Fibroblast of pulmonary artery (primary cell): Measurements from ENCODE around the gene TRAPPC1.

Experiments used
- DNase-seq: peaks from one replicate; pipeline ENCODE4 v3.0.0-alpha.2; 2010; ENCODE audit warnings: low read depth
- H3K4me3 ChIP-seq: replicated peaks from 2 replicates; pipeline ENCODE4 v1.5.1; 2011; ENCODE audit warnings: low read depth, mild to moderate bottlenecking, control low read depth, low read length, moderate library complexity
- TF ChIP-seq, protein P1 (sequence below): IDR thresholded peaks from 2 replicates; pipeline ENCODE4 v1.5.1; 2011; ENCODE audit warnings: mild to moderate bottlenecking, control low read depth, low read length, inconsistent platforms; ENCODE audit errors: missing control alignments

The TRAPPC1 gene

DNA sequence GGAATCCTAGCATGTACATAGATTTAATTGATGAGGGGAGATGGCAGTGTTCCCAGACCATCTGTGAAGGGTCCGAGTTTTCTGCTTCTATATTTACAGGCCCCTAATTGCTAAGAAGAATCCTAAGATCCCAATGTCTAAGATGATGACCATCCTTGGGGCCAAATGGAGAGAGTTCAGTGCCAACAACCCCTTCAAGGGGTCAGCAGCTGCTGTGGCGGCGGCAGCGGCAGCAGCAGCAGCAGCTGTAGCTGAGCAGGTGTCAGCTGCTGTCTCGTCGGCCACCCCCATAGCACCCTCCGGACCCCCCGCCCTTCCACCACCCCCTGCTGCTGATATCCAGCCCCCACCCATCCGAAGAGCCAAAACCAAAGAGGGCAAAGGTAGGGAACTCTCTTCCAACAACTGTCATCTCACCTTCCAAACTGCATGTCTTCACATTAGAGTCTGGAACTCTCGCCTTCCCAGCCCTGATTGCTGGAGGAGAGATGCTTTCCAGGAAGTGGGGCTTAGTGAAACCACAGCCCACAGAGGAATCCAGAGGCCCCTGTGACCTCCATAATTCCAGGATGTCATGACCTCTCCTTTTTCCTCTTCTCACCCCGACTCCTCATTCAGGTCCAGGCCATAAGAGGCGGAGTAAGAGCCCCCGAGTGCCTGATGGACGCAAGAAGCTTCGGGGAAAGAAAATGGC, 38.4 kb downstream of the TRAPPC1 start:
- TF ChIP-seq, protein P1, sequence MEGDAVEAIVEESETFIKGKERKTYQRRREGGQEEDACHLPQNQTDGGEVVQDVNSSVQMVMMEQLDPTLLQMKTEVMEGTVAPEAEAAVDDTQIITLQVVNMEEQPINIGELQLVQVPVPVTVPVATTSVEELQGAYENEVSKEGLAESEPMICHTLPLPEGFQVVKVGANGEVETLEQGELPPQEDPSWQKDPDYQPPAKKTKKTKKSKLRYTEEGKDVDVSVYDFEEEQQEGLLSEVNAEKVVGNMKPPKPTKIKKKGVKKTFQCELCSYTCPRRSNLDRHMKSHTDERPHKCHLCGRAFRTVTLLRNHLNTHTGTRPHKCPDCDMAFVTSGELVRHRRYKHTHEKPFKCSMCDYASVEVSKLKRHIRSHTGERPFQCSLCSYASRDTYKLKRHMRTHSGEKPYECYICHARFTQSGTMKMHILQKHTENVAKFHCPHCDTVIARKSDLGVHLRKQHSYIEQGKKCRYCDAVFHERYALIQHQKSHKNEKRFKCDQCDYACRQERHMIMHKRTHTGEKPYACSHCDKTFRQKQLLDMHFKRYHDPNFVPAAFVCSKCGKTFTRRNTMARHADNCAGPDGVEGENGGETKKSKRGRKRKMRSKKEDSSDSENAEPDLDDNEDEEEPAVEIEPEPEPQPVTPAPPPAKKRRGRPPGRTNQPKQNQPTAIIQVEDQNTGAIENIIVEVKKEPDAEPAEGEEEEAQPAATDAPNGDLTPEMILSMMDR, result no peak
- DNase-seq, result no peak
- H3K4me3 ChIP-seq, result no peak overlapping the region

DNA sequence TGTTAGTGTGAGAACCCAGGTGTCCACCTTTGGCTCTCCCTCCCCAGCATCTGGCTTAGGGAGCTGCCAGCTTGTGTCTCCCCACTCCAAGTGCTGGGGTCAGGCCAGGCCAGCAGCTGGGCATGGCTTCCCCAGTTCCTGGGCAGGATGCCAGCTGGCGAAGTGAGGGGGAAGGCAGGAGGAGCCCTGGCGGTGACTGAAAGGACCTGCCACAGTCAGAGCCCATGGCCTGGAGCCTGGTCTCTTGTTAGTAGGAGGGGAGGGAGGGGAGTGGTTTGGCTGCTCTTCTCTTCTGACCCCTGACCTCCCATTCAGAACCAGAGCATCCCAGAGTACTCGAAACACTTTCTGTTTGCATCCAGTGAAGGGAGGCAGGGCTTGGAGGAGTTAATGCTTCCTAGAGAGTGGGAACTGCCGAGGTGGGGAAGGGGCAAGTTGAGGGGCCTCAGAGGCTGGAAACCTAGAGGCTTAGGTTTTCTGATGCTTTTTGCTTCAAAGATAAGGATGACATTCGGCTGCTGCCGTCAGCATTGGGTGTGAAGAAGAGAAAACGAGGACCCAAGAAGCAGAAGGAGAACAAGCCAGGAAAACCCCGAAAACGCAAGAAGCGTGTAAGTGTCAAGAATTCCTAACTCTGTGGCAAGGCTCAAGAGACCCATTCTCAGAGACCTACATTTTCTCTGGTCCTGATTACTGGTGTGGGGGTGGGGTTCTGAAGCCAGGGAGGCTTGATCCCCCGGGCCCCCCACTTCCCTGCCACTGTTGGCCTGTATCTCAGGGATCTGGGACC, 42.4 kb downstream of the TRAPPC1 start:
- TF ChIP-seq, protein P1, result peak; percentile 47
- H3K4me3 ChIP-seq, result peak overlapping the region; percentile 33
- peak; percentile 96 for DNase-seq

DNA sequence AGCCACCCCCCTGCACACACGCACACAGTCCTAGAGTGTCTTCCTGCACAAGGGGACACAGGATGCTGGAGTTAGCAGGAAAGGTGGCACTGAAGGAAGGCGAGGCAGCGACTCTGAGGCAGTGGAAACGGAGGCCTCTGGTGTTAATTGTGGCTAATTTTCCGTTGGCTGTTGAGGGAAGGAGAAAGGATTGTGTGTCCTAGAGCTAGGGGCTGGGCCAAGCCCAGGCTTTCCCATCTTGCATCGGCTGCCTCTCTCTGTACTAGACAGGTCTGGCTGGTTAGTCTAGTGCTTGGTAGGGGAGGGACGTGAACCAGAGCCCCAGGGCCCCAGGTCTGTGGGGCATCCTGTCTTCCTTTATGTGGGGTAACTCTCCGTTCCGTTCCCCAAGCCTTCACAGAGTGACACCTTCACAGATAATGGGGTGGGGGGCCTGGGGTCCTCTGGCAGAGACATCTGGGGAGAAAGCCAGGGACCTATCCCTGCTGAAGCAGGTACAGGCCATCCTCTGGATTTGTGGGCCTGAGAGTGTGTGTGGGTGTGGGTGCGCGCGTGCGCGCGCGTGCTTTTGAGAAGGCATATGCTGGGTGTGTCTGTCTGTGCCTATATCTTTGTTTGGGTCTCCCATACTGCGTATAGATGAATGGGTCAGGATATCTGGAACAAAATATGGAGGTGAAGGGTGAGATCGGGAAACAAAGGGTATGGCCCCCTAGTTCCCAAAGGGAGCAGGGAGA, 43.4 kb downstream of the TRAPPC1 start, which contains the start of gene CHD3:
TSS of gene CHD3 (plus strand) at position 606 of the 737 bp plus-strand sequence. CDS start 212 bp downstream, outside the sequence.
- TF ChIP-seq, protein P1, result no peak
- H3K4me3 ChIP-seq, result peak within 1 kb of the TSS; percentile 56
- DNase-seq, result peak; percentile 21

DNA sequence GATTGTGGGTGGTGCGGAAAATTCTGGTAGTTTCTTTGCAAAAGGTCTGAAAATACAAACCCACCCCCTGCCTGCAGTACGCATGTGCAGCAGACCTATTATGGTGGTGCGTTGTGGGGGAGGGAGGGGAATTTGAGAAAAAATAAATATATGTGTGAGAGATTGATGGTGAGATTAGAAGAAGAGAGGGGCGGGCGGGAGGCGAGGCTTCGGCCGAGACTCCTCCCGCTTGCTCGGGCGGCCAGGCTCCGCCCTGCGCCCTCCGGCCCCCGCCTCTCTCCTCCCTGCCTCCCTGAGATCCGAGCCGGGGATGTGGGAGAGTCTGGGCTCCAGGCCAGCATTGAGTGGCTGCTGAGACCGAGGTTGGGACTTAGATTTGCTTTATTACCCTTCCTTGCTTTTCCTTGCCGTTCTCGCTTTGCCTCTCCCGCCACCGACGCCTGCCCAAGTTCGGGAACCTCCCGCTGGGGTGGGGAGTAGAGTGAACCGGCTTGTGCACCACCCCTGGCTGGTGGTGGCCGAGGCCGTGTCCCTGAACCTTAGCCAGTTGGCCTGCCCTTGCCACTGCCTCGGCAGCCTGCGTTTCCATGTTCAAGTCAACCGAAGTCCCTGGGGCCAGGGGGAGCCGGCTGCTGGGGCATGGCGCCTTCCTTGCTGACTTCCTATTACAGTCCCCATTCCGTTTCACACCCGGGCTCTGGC, 44.1 kb downstream of the TRAPPC1 start:
- DNase-seq, result peak; percentile 99
- peak overlapping the region; percentile 78 for H3K4me3 ChIP-seq
- TF ChIP-seq, protein P1, result no peak

DNA sequence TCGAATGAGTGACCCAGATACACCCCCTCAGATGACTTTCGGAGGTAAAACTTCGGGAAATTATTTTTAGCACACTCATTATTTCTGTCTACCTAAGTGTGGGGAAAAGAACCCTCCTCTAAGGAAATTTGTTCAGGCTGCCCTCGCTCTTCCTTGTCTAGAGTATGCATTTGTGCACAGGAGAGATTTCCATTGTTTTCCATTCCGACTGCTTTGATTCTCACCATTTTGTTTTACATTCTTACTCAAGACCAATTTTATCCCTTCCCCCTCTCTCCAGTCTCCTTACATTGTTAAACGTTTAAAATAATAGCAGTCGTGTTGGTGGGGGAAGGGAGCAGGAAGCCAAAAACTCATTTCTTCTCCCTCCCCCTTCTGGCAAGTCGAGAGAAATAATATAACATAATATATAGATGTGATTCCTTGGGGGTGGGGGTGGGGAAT, 44.7 kb downstream of the TRAPPC1 start:
- TF ChIP-seq, protein P1, result peak; percentile 5
- H3K4me3 ChIP-seq, result peak overlapping the region; percentile 78
- no peak for DNase-seq
